Activated CD4-positive, alpha-beta T cell treated with anti-CD3 and anti-CD28 coated beads, Interleukin-2, amount 50 U/mL, for 4 hours (primary cell): ENCODE data around the gene LSM7.

Source experiments
- DNase-seq, 2 experiments: peaks; one replicate each; pipeline ENCODE4 v3.0.0-alpha.2; 2020

The LSM7 gene

DNA sequence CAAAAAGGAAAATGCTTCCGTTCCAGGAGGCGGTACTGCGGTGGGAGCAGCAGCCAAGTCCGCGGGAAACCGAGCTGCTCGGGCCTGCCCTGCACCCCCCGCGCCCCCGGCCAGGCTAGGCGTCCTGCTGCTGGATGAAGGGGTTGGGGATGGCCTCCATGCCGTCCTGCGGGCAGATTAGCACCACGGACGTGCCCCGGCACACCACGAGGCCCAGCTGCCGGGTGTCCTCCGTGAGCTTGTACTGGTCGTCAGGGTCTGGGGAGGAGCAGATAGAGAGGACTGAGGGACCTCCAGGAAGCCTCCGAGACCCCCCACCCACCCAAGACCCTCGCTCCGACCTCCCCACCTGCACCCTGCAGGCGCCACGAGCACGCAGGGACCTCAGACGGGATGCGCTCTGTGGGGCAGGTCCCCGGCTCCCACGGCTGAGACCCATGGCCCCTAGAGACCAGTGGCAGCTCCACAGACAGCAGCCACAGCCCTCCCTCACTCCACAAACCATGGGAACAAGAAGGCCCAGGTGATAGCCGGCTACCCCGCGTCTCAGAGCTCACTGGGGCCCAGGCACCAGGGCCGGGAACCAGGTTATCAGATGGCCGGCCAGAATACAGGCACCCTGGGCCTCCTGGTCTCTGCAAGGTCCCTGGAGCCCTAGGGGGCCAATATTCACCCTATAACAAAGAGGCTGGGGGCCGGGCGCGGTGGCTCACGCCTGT, 6.7 kb downstream of the LSM7 start:
- DNase-seq, result no peak

DNA sequence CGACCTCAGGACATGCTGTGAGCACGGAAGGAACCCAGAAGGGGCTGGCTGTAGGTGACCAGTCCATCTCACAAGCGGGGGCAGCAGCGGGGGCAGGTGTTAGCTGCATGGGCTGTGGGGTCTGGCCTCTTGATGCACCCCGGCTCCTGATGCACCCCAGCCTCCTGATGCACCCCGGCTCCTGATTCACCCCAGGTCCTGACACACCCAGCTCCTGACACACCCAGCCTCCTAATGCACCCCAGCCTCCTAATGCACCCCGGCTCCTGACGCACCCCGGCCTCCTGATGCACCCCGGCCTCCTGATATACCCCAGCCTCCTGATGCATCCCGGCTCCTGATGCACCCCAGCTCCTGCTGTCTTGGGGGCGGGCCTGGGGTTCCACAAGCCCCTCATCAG, 7.4 kb downstream of the LSM7 start:
- no peak for DNase-seq

GRCh38 chr19:2320049-2320448, 8.3 kb downstream of the LSM7 start:
- DNase-seq, result no peak

DNA sequence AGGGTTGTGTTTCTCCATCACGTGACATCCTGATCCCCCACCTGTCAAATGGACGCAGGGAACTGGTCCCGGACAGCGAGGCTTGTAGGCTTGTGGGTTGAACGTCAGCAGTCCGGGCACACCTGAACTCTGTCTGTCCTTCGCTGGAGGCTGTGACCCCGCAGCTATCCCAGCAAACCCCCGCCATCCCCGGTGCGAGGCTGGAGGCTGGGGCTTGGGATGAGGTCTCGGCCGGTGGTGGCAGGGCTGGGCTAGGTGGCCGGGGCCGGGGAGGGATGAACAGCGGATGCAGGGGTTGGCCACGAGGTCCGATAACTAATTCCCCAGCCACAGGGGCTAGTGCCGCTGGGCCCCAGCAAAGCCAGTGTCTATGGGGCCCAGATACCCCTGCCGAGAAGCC, 8.8 kb downstream of the LSM7 start:
- DNase-seq, result no peak

- DNase-seq, result no peak
These were observed 9.5 kb downstream of the LSM7 start for GRCh38 chr19:2318923-2319322.

DNA sequence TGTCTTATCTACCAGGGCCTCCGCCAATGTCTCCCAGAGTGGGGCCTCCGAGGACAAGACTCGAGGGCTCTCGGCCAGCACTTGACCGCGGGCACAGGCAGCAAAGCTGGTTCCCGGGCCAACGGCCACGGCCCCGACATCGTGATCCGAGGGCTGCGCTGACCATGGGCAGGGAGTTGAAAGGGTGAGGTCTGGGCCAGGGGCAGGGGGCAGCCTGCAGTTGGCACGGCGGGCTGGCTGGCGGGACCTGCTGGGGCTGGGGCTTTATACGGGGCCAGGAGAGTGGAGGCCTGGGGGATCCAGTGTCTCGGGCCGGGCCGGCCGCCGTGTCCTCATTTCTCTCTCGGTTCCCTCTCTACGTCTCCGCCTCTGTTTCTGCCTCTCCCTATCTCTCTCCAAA, 10.6 kb downstream of the LSM7 start:
- no peak for DNase-seq

DNA sequence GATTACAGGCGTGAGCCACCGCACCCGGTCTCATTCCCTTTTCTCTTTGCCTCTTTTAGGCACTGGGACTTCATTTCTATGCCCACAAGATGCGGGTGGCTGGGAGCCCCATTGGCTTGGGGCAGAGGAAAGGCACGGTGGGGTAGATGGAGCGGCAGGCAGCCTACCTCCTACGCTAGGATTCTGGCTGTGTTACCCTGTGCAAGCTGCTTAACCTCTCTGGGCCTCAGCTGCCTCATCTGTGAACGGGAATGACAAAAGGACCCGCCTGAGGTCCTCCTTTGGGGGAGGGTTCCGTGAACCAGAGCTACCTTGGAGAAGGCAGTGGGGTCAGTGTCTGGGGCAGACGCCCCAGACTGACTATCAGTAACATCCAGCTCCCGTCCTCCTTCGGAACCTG, 11.1 kb downstream of the LSM7 start:
- no peak for DNase-seq

DNA sequence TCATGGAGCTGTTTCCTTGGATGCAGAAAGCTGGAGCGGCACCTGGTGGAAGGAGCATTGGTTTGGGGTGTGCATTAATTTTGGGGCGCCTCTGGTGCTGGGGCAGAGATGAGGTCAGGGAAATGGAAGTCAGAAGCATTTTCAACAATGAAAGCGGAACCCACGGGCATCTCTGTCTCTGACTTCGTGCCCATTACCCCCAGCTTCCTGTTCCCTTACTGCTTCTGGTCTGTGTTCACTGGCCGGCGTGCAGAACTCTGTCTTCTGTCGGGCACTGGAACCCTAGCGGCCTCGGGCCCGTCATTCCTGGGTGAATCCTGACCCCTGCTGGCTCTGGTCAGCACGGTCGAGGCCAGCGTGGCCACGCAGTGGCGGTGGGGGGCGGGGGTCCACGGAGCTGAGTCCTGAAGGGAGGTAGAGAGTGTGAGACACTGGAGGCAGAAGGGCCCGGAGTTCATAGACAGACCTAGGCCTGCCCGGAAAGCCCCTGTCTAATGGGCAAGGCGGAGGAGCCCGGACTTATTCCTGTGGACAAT, 12.5 kb downstream of the LSM7 start:
- DNase-seq, result no peak

DNA sequence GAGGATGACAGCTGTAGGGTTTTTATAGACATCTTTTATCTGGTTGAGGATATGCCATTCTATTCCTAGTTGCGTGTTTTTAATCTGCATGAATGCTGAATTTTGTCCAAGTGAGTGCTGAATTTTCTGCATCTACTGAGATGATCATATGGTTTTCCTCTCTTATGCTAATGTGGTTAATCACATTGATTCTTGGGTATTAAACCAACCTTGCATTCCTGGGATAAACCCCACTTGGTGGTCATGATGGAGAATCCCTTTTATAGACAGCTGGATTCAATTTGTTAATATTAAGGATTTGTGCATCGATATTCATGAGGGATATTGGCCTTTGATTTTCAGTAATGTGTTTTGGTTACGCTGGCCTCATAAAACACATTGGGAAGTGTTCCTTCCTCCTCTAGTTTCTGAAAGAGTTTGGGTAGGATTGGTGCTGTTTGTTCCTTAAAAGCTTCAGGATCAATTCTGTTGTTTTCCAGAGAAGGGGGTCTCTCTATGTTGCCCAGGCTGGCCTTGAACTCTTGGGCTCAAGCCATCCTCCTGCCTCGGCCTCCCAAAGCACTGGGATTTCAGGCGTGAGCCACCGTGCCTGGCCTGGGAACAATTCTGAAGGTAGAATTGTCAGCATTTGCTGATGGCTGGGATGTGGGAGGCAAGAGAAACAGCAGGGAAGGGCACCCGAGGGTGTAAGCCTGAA, 13.1 kb downstream of the LSM7 start:
- DNase-seq, result no peak

DNA sequence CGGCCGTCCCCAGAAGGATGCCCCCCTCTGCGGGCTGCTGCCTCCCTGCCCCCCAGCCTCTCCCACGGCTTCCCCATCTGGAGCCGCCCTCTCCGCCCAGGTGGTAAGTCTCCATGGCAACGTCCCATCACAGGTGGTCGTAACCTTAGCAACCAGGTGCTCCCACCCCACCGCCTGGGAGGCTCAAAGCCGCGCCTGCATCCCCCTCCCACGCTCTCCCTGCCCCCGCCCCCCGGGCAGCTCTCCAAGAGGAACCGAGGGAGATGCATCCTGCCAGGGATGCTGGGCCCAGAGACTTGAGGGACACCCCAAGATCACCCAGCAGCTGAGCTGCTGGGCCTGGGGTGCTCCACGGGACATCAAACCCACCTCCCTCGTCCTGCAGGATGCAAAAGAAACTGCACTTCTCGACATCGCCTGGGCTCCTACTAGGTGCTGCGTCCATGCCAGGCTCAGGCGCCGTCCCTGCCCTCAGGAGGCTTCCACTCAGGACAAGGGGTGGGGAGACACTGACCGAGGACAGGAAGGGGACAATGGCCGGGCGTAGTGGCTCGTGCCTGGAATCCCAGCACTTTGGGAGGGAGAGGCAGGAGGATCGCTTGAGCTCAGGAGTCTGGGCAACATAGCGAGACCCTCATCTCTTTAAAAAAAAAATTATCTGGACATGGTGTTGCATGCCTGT, 15.4 kb downstream of the LSM7 start:
- no peak for DNase-seq

GRCh38 chr19:2311093-2311492, 17.3 kb downstream of the LSM7 start:
- DNase-seq, result no peak

GRCh38 chr19:2309734-2310362, 18.5 kb downstream of the LSM7 start:
- DNase-seq, result no peak

DNA sequence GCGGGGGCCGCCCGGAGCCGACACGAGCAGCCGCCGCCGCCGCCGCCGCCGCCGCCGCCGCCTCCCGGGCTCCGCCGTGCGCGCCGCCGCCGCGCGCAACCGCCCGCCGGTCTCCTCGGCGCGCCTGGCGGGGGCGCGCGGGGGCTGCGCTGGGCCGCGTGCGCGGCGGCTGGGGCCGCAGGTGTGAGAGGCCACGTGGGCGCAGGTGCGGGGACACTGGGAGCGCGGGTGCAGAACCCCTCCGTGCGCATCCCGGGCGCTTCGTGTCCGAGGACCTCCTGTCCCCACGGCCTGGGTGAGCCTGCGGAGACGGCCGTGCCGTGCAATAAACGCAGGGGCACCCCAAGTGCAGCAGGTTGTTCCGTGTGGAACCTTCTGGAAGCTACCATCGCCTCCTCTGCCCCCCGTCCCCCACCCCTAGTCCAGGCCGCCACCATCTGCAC, 20.3 kb downstream of the LSM7 start, which contains the start of gene LINGO3:
Gene LINGO3, minus strand, starts transcription at position 41 of the 443 bp plus-strand sequence. CDS start 16,378 bp downstream, outside the sequence.
- no peak for DNase-seq

DNA sequence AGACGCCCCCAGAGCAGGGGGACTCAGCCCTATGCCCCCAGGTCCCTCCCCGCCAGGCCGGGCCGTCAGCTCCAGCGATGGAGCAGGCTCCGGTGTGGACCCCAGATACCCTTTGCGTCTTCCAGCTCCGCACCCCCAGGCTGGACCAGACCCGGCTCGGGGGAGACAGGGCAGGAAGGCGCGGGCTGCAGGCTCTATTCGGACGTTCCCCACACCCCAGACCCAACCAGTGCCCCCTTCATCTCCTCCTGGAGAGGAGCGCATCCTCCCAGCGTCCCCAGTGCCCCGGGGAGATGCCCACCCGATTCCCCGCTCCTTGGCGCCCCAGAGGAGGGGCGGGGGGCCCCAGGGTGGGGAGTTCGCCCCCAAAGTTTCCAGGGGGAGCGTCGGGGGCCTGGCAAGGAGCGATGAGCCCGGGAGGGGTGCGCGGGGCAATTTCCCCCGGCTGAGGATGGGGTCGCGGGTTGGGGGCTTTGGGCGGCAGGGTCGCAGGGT, 20.8 kb downstream of the LSM7 start:
- DNase-seq, result no peak

DNA sequence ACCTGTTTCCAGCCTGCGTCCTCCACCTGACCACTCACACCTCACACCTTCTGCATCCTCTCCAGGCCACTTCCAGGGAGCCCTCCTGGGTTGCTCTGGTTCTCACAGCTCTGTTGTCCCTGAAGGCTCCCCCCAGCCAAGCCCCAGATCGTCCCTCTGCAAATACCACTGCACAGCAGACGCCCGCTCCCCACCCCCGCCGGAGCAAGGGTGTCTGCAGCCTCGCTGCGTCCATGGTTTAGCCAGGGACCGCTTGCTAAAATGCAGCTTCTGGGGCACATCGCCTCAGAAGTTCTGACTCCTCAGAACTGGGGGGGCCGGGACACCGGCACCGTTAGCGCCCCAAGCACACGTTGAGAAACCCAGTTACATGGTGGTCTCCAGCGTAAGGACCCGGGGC, 21.4 kb downstream of the LSM7 start:
- no peak for DNase-seq

GRCh38 chr19:2306281-2306806, 22.0 kb downstream of the LSM7 start:
- no peak for DNase-seq

DNA sequence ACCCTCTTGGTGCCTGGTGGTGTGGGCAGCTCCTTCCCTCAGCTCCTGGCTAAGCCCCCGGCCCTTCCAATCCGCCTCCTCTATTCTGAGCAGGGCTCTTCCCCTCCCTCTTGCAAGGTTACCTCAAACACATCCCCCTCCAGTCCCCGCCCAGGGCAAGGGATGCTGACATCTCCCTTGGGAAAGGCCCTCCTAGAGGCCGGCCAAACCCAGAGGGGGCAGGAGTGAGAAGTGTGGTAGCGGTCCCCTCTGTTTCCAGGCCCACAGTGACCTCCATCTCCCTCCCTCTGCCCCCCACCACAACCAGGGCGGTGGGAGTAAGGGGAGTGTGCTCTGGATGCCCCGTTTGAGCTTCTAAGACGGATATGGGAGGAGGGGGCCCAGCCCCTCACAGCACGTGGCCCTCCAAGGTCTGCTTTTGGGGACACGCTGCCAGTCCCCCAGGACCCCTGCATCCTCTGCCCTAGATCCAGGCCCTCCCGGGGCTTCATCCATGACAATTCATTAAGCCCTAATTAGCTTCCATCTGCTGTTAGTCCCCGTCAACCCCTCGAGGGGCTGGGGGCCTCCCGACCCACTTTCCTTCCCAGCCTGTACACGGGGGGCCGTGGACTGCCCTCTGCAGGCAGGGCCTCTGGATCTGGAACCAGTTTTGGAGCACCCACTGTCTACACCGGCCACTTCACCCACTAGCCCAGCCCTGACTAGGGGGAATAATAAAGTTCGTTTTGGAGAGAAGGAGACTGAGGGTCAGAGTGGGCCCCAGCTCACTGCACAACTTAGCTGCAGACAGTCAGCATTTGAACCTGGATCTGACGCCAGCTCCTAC, 22.7 kb downstream of the LSM7 start:
- DNase-seq, result no peak

- DNase-seq, result no peak
These were observed 25.1 kb downstream of the LSM7 start for GRCh38 chr19:2303211-2303798.

DNA sequence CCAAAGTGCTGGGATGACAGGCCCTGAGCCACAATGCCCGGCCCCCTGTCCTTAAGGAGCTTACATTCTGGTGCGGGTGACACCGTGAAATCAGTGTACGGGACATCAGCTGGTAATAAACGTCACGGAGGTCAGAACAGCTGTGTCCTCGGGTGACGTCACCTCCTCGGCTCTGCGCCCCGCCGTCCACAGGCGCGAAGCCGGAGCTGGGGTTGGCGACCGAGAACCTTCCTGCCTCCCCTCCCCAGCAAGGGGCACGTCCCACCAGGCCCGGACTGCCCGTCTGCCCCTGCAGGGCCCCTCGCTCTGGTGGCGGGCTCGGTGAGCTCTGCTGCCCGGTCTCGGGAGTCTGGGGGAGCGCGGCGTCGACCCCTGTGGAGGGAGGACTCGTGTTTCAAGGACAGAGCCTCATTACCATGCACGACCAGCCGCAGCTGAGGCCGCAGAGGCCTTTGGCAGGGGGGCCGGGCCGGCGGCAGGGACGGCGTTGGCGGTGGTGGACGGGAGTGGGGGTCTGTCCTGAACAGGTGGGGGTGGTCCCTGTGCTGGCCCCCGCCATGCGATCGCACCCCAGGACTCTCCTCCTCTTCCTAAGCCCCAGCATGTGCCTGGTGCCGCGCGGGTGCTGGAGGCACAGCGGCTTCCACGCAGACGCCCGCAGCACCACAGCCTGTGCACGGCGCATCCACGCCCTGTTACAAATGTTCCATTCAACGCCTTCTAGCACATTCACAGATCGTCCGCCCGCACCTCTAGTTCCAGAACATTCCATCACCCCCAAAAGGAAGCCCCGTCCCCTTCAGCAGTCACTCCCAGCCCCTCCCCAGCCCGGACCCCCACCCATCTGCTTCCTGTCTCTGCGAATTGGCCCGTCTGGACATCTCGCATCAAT, 25.8 kb downstream of the LSM7 start:
- DNase-seq, result peak in 1 of 2 experiments; percentile 23

- no peak for DNase-seq
These were observed 27.9 kb downstream of the LSM7 start for GRCh38 chr19:2300533-2300932.
